Fibroblast of lung (primary cell): ENCODE measurements around the gene TMEM171. TPM values are rescaled to one million over a fixed set of nuclear protein-coding genes. Genes with fewer than 3 reads are reported as not detected.

Experiments used
- DNase-seq, 2 donors: peaks; one replicate each; pipeline versions ENCODE4 v3.0.0 to v3.0.0-alpha.2; 2010; ENCODE audit warnings: low read depth in 2 of 2
- H2AFZ ChIP-seq: 2 replicates; pipeline ENCODE4 v1.5.1; 2012; ENCODE audit warnings: low read length, control low read depth, inconsistent platforms
- H3K27ac ChIP-seq: 2 replicates; pipeline ENCODE4 v1.5.1; 2011; ENCODE audit warnings: low read length, control low read depth; ENCODE audit not compliant: insufficient read depth
- H3K27me3 ChIP-seq: 2 replicates; pipeline ENCODE4 v1.5.1; 2011; ENCODE audit warnings: mild to moderate bottlenecking, low read length; ENCODE audit not compliant: control insufficient read depth, insufficient read depth
- H3K36me3 ChIP-seq: 2 replicates; pipeline ENCODE4 v1.5.1; 2011; ENCODE audit warnings: low read length; ENCODE audit not compliant: control insufficient read depth, insufficient read depth
- H3K4me1 ChIP-seq: 2 replicates; pipeline ENCODE4 v1.5.1; 2011; ENCODE audit warnings: low read length; ENCODE audit not compliant: control insufficient read depth, insufficient read depth; ENCODE audit errors: extremely low read depth
- H3K4me2 ChIP-seq: 2 replicates; pipeline ENCODE4 v1.5.1; 2011; ENCODE audit warnings: low read length, control low read depth; ENCODE audit not compliant: insufficient read depth; ENCODE audit errors: extremely low read depth
- H3K4me3 ChIP-seq, 4 experiments: fragments of 200-600 bp in 1 of 4; sonication (generic) in 1 of 4; replicated peaks in 1 of 4; 2 replicates each; pipeline ENCODE4 v1.5.1; 2011 to 2016; ENCODE audit warnings: low read length in 4 of 4, low read depth in 3 of 4, mild to moderate bottlenecking in 3 of 4, control low read depth in 2 of 4, inconsistent platforms in 1 of 4, mixed read lengths in 1 of 4; ENCODE audit not compliant: insufficient read depth in 1 of 4; ENCODE audit errors: control extremely low read depth in 1 of 4
- H3K79me2 ChIP-seq: 2 replicates; pipeline ENCODE4 v1.5.1; 2012; ENCODE audit warnings: mild to moderate bottlenecking, low read length, inconsistent platforms; ENCODE audit not compliant: control insufficient read depth, insufficient read depth
- H3K9ac ChIP-seq: 2 replicates; pipeline ENCODE4 v1.5.1; 2011; ENCODE audit warnings: mild to moderate bottlenecking, low read length, control low read depth; ENCODE audit not compliant: insufficient read depth
- H3K9me3 ChIP-seq: 2 replicates; pipeline ENCODE4 v1.5.1; 2012; ENCODE audit warnings: low read depth, low read length; ENCODE audit not compliant: control insufficient read depth, insufficient read depth
- H4K20me1 ChIP-seq: 2 replicates; pipeline ENCODE4 v1.5.1; 2011; ENCODE audit warnings: low read length; ENCODE audit not compliant: control insufficient read depth, insufficient read depth; ENCODE audit errors: extremely low read depth
- EZH2 ChIP-seq: IDR thresholded peaks from 2 replicates; pipeline ENCODE4 v1.5.1; 2012; ENCODE audit warnings: low read length, control low read depth, mild to moderate bottlenecking; ENCODE audit errors: missing control alignments
- polyA plus RNA-seq, 2 donors: library from polyadenylated mRNA; depleted of rRNA in 1 of 2; stranded (reverse) in 1 of 2; unstranded in 1 of 2; fragments of >200 nt; gene quantifications; 2 replicates each; pipeline ENCODE4 v1.2.1, GENCODE V29; 2011 to 2012; ENCODE audit warnings: missing spikeins in 1 of 2
- total RNA-seq: library from RNA; depleted of rRNA; stranded (reverse); fragments of >200 nt; gene quantifications from 2 replicates; pipeline ENCODE4 v1.2.1, GENCODE V29; 2014
- TF ChIP-seq, protein P1 (sequence below), 2 donors: IDR thresholded peaks in 1 of 2; conservative IDR thresholded peaks in 1 of 2; 1 replicate in 1 of 2; 2 replicates in 1 of 2; pipeline ENCODE4 v1.5.1; 2011 to 2012; ENCODE audit warnings: low read length in 2 of 2, control low read depth in 1 of 2, inconsistent platforms in 1 of 2, low read depth in 1 of 2, mild to moderate bottlenecking in 1 of 2

The TMEM171 gene
- total and polyA plus RNA-seq, 2 donors (not counting 1 experiment from before 2014, with no cell fraction given), result 0.83 to 5.8 TPM

GRCh38 chr5:73132759-73133158, 12.4 kb downstream of the TMEM171 start:
- H3K79me2 ChIP-seq, result no peaks in the 10 kb centered on the region
- no peaks in the 10 kb centered on the region for H4K20me1 ChIP-seq
- no peak overlapping the region for H3K9ac ChIP-seq
- H3K27me3 ChIP-seq, result no peaks in the 10 kb centered on the region
- no peak for DNase-seq
- no peak overlapping the region for H3K27ac ChIP-seq
- H3K36me3 ChIP-seq, result no peaks in the 10 kb centered on the region
- no peak overlapping the region for H2AFZ ChIP-seq
- peaks cover 4% of the 10 kb centered on the region for H3K4me1 ChIP-seq
- no peak overlapping the region for H3K4me2 ChIP-seq
- no peak overlapping the region for H3K4me3 ChIP-seq
- H3K9me3 ChIP-seq, result no peaks in the 10 kb centered on the region
- TF ChIP-seq EZH2, result no peak
- TF ChIP-seq, protein P1, sequence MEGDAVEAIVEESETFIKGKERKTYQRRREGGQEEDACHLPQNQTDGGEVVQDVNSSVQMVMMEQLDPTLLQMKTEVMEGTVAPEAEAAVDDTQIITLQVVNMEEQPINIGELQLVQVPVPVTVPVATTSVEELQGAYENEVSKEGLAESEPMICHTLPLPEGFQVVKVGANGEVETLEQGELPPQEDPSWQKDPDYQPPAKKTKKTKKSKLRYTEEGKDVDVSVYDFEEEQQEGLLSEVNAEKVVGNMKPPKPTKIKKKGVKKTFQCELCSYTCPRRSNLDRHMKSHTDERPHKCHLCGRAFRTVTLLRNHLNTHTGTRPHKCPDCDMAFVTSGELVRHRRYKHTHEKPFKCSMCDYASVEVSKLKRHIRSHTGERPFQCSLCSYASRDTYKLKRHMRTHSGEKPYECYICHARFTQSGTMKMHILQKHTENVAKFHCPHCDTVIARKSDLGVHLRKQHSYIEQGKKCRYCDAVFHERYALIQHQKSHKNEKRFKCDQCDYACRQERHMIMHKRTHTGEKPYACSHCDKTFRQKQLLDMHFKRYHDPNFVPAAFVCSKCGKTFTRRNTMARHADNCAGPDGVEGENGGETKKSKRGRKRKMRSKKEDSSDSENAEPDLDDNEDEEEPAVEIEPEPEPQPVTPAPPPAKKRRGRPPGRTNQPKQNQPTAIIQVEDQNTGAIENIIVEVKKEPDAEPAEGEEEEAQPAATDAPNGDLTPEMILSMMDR (conservative IDR thresholded peaks at IDR 0.05 in 1 of 2, IDR thresholded peaks at IDR 0.05 in 1 of 2; ENCODE audit: low read depth in 1 of 2, low read length in 2 of 2), result no peak

DNA sequence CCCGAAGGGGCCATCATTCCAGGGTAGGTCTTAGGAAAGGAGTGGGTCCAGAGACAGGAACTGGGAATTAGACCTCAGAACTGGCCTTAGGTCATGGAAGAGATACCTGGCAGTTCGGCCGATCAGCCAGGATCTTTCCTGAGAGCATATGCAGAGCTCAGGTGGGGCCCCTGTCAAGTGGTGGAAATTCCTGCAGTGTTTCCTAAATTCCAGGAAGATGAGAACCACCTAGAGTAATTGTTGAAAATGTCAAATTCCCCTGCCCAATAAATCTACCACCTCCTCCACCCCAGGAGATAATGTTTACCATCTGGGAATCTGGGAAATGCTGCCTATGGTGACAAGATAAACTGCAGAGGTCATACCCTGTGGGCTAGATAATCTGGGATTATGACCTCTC, 14.6 kb downstream of the TMEM171 start:
- Histone ChIP-seq H4K20me1 (no peaks in the 10 kb centered on the region), H3K27ac (no peak overlapping the region), H3K79me2 (no peaks in the 10 kb centered on the region), H3K4me2 (no peak overlapping the region), H3K36me3 (no peaks in the 10 kb centered on the region), H3K4me1 (peaks cover 4% of the 10 kb centered on the region), H2AFZ (no peak overlapping the region), H3K27me3 (no peaks in the 10 kb centered on the region), H3K9me3 (no peaks in the 10 kb centered on the region), H3K4me3 (no peak overlapping the region), H3K9ac (no peak overlapping the region)
- TF ChIP-seq, protein P1 (conservative IDR thresholded peaks at IDR 0.05 in 1 of 2, IDR thresholded peaks at IDR 0.05 in 1 of 2; ENCODE audit: low read depth in 1 of 2, low read length in 2 of 2), result no peak
- TF ChIP-seq EZH2, result no peak
- no peak for DNase-seq

GRCh38 chr5:73135429-73136054, 15.2 kb downstream of the TMEM171 start:
- Histone ChIP-seq H3K9ac (no peak overlapping the region), H3K27ac (no peak overlapping the region), H3K4me3 (no peak overlapping the region), H3K36me3 (no peaks in the 10 kb centered on the region), H3K79me2 (no peaks in the 10 kb centered on the region), H3K4me2 (no peak overlapping the region), H3K4me1 (peaks cover 4% of the 10 kb centered on the region), H3K27me3 (no peaks in the 10 kb centered on the region), H2AFZ (no peak overlapping the region), H3K9me3 (no peaks in the 10 kb centered on the region), H4K20me1 (no peaks in the 10 kb centered on the region)
- TF ChIP-seq, protein P1 (conservative IDR thresholded peaks at IDR 0.05 in 1 of 2, IDR thresholded peaks at IDR 0.05 in 1 of 2; ENCODE audit: low read depth in 1 of 2, low read length in 2 of 2), result peak in 1 of 2 donors; percentile 56
- no peak for TF ChIP-seq EZH2
- DNase-seq, result peak in 1 of 2 donors; percentile 30
